HEK293T (cell line): Measurements from ENCODE around the gene RGS7.

Source experiments
- ARNT ChIP-seq: fragments of 450-650 bp; IDR thresholded peaks from 2 replicates; pipeline ENCODE4 v1.6.1; 2017; ENCODE audit warnings: mild to moderate bottlenecking
- BHLHE40 ChIP-seq: fragments of 450-650 bp; IDR thresholded peaks from 2 replicates; pipeline ENCODE4 v1.6.1; 2016; ENCODE audit warnings: mild to moderate bottlenecking, moderate library complexity, borderline replicate concordance
- CTBP1 ChIP-seq: fragments of 450-650 bp; IDR thresholded peaks from 2 replicates; pipeline ENCODE4 v1.6.1; 2016; ENCODE audit warnings: borderline replicate concordance
- ELF4 ChIP-seq: fragments of 450-650 bp; IDR thresholded peaks from 2 replicates; pipeline ENCODE4 v1.6.1; 2017; ENCODE audit warnings: antibody characterized with exemption
- FOXA1 ChIP-seq: fragments of 450-650 bp; IDR thresholded peaks from 2 replicates; pipeline ENCODE4 v1.6.1; 2016; ENCODE audit warnings: mild to moderate bottlenecking
- FOXM1 ChIP-seq: fragments of 450-650 bp; IDR thresholded peaks from 2 replicates; pipeline ENCODE4 v1.6.1; 2017; ENCODE audit warnings: mild to moderate bottlenecking, borderline replicate concordance
- HDGF ChIP-seq: fragments of 450-650 bp; IDR thresholded peaks from 2 replicates; pipeline ENCODE4 v1.6.1; 2017; ENCODE audit warnings: antibody characterized with exemption, borderline replicate concordance
- LEF1 ChIP-seq: fragments of 450-650 bp; IDR thresholded peaks from 2 replicates; pipeline ENCODE4 v1.6.1; 2017; ENCODE audit warnings: mild to moderate bottlenecking, borderline replicate concordance
- SP1 ChIP-seq: fragments of 450-650 bp; IDR thresholded peaks from 2 replicates; pipeline ENCODE4 v1.6.1; 2017
- SUZ12 ChIP-seq: fragments of 450-650 bp; IDR thresholded peaks from 2 replicates; pipeline ENCODE4 v1.6.1; 2016; ENCODE audit warnings: mild to moderate bottlenecking
- TARDBP ChIP-seq: fragments of 450-650 bp; IDR thresholded peaks from 2 replicates; pipeline ENCODE4 v1.6.1; 2016
- ZNF384 ChIP-seq: fragments of 450-650 bp; IDR thresholded peaks from 2 replicates; pipeline ENCODE4 v1.6.1; 2016
- TF ChIP-seq, protein P1 (sequence below): fragments of 450-650 bp; IDR thresholded peaks from 2 replicates; pipeline ENCODE4 v1.6.1; 2016

- TF ChIP-seq FOXM1 (no peak), TARDBP (no peak), SUZ12 (no peak), FOXA1 (no peak), CTBP1 (no peak), BHLHE40 (no peak), ELF4 (no peak), HDGF (no peak), SP1 (no peak), LEF1 (no peak), ZNF384 (no peak), ARNT (no peak)
- TF ChIP-seq, protein P1, sequence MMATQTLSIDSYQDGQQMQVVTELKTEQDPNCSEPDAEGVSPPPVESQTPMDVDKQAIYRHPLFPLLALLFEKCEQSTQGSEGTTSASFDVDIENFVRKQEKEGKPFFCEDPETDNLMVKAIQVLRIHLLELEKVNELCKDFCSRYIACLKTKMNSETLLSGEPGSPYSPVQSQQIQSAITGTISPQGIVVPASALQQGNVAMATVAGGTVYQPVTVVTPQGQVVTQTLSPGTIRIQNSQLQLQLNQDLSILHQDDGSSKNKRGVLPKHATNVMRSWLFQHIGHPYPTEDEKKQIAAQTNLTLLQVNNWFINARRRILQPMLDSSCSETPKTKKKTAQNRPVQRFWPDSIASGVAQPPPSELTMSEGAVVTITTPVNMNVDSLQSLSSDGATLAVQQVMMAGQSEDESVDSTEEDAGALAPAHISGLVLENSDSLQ: no peak
These were observed 359.0 kb downstream of the RGS7 start for GRCh38 chr1:240998024-240998423.
